HepG2 (cell line): Measurements from ENCODE around the gene ZNF74. TPM values are rescaled to one million over a fixed set of nuclear protein-coding genes. Genes with fewer than 3 reads are reported as not detected.

Experiments
- ATAC-seq: fragments of 200-7000 bp; cut with Tn5 transposase; 3 replicates; pipeline ENCODE4 v1.9.1; 2020; ENCODE audit warnings: mild to moderate bottlenecking, moderate library complexity
- BruUV-seq: library from RNA; stranded (reverse); fragments of 400-500 nt; replicated peaks from 2 replicates; lab custom pipeline; 2021; lab: Mats Ljungman, UMichigan
- CTCF ChIA-PET: fragments of 300-600 bp; formaldehyde crosslinking; extraction: SDS; loops from one replicate; lab custom pipeline; 2021; ENCODE audit warnings: low total read pairs, inconsistent platforms, low intra/inter-chr PET ratio; lab: Yijun Ruan, JAX
- POLR2A ChIA-PET: fragments of 350-600 bp; sonication (Branson Sonifier 250); formaldehyde crosslinking; loops from one replicate; lab custom pipeline; 2020; ENCODE audit warnings: antibody characterized with exemption, inconsistent platforms; lab: Yijun Ruan, JAX
- DNase-seq: peaks from one replicate; pipeline ENCODE4 v3.0.0-alpha.2; 2015; ENCODE audit warnings: low spot score
- FAIRE-seq: peaks from 3 replicates; lab custom pipeline; 2011; peaks lifted over from hg19 to GRCh38; lab: Jason Lieb, UNC
- H2AFZ ChIP-seq: one replicate; pipeline ENCODE4 v1.6.1; 2011; ENCODE audit warnings: low read length, inconsistent platforms
- H3K27ac ChIP-seq: fragments of 300-600 bp; 3 replicates; pipeline ENCODE4 v1.8.0; 2011; ENCODE audit warnings: mixed run types, mild to moderate bottlenecking, mixed read lengths, low read length, inconsistent platforms; ENCODE audit not compliant: insufficient read depth; ENCODE audit errors: extremely low read length
- H3K27me3 ChIP-seq, 2 experiments: fragments of 200-600 bp in 1 of 2; 2 replicates in 1 of 2; 3 replicates in 1 of 2; pipeline versions ENCODE4 v1.6.0 to v1.8.0; 2011; ENCODE audit warnings: low read length in 2 of 2, mild to moderate bottlenecking in 2 of 2, moderate library complexity in 2 of 2, inconsistent platforms in 1 of 2; ENCODE audit not compliant: insufficient read depth in 2 of 2, control insufficient read depth in 1 of 2
- H3K36me3 ChIP-seq, 2 experiments: fragments of 200-600 bp in 1 of 2; replicated peaks in 1 of 2; 2 replicates in 1 of 2; 3 replicates in 1 of 2; pipeline versions ENCODE4 v1.5.1 to v1.8.0; 2011; ENCODE audit warnings: low read length in 2 of 2, inconsistent platforms in 1 of 2; ENCODE audit not compliant: insufficient read depth in 2 of 2, control insufficient read depth in 1 of 2
- H3K4me1 ChIP-seq: 2 replicates; pipeline ENCODE4 v1.5.1; 2012; ENCODE audit warnings: low read length, inconsistent platforms; ENCODE audit not compliant: insufficient read depth
- H3K4me2 ChIP-seq: 2 replicates; pipeline ENCODE4 v1.6.0; 2011; ENCODE audit warnings: low read depth, low read length, inconsistent platforms
- H3K4me3 ChIP-seq, 3 experiments: fragments of 200-600 bp in 1 of 3; sonication (generic), shearing (Covaris generic) in 1 of 3; replicated peaks in 1 of 3; 2 replicates each; pipeline ENCODE4 v1.5.1; 2011 to 2016; ENCODE audit warnings: low read length in 3 of 3, inconsistent platforms in 2 of 3, low read depth in 2 of 3, mild to moderate bottlenecking in 2 of 3, control low read depth in 1 of 3, mixed read lengths in 1 of 3; ENCODE audit not compliant: insufficient read depth in 1 of 3
- H3K79me2 ChIP-seq: one replicate; pipeline ENCODE4 v1.6.1; 2011; ENCODE audit warnings: low read length, inconsistent platforms; ENCODE audit not compliant: insufficient read depth
- H3K9ac ChIP-seq: 2 replicates; pipeline ENCODE4 v1.6.0; 2011; ENCODE audit warnings: mild to moderate bottlenecking, low read depth, low read length, inconsistent platforms; ENCODE audit not compliant: insufficient read depth
- H3K9me3 ChIP-seq: 2 replicates; pipeline ENCODE4 v1.5.1; 2012; ENCODE audit warnings: mild to moderate bottlenecking, low read length
- H4K20me1 ChIP-seq: 2 replicates; pipeline ENCODE4 v1.6.0; 2011; ENCODE audit warnings: inconsistent platforms, mild to moderate bottlenecking, low read length, moderate library complexity; ENCODE audit not compliant: insufficient read depth
- ATAD3A ChIP-seq: sonication (generic); formaldehyde crosslinking; IDR thresholded peaks from 2 replicates; pipeline ENCODE4 v1.4.0; 2020; ENCODE audit warnings: missing genetic modification reagents
- GABPA ChIP-seq, 2 experiments: IDR thresholded peaks; 2 replicates each; pipeline ENCODE4 v1.6.1; 2011 to 2016; ENCODE audit warnings: low read depth in 2 of 2, low read length in 1 of 2, missing biosample characterization in 1 of 2, missing genetic modification characterization in 1 of 2
- WGBS: methylation state at CpG from one replicate; pipeline ENCODE4 v1.1.6; 2017; ENCODE audit warnings: low lambda C conversion rate; 5-methylcytosine and 5-hydroxymethylcytosine counted together
- in situ Hi-C: cut with HindIII; loops from 2 replicates; pipeline ENCODE4 v1.10.0; 2017; ENCODE audit warnings: low pct_unique_long_range_greater_than_20kb; ENCODE audit not compliant: extremely low pct_ligation_motif_present
- intact Hi-C: fragments of 100-400 bp; cut with micrococcal nuclease; formaldehyde crosslinking; loops from one replicate; pipeline ENCODE4 v1.10.0; 2022; ENCODE audit not compliant: unreplicated experiment
- polyA plus RNA-seq, 8 experiments: library from polyadenylated mRNA; depleted of rRNA in 3 of 8; stranded (reverse) in 7 of 8; unstranded in 1 of 8; fragments of >200 nt; fragmentation: Illumina TruSeq in 4 of 8; extraction: Trizol in 4 of 8; gene quantifications; 2 replicates each; pipeline versions ENCODE4 v1.2.1 to v1.2.3, GENCODE V29; 2011 to 2016; ENCODE audit warnings: low read depth in 4 of 8, missing spikeins in 1 of 8, mixed read lengths in 1 of 8; ENCODE audit not compliant: insufficient read depth in 1 of 8
- total RNA-seq, 5 experiments: library from RNA; depleted of rRNA; stranded (reverse); fragments of >200 nt; fragmentation: Illumina TruSeq; extraction: Trizol; gene quantifications; 2 replicates each; pipeline ENCODE4 v1.2.3, GENCODE V29; 2016; ENCODE audit warnings: low read depth in 1 of 5
- TF ChIP-seq, protein P1 (sequence below): sonication (generic); formaldehyde crosslinking; IDR thresholded peaks from 2 replicates; pipeline ENCODE4 v1.5.1; 2020; ENCODE audit warnings: mild to moderate bottlenecking, missing genetic modification reagents

Gene ZNF74
- total and polyA plus RNA-seq, 2 of the 13 experiments (the other 11 are each of a cell fraction or from before 2014, with no cell fraction given) = 6.3 to 9.1 TPM

DNA sequence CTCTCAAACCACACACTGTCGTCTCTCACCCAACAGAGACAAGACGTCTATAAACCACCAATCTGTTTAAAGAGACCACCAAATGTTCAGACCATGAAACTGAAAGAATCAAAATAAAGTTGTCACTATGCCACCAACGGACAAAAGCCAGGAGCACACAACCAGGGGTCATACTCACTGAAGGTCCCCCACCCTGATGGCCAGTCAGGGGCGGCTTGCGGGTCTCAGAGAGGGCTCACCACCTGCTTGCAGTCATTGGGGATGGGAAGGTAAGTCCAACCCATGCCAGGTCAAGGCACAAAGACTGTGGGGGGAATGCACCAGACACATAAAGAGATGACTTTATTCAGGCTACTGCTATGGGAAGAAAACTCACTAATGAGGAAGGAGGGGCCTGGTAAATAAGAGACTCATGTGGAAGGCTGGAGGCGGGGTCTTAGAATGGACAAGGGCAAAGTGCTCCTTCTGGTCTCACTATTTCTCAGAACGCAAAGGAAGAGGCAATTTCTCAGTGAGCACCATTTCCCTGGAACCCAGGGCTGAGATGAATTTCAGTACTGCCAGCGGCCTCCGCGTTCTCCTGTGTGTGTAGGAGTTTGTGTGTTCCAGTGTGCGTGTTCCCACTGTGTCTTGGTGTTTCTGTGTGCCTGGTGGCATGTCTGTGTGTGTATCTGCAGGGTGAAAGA lies 26.3 kb downstream of the ZNF74 start (continued):
- TF ChIP-seq, protein P1, sequence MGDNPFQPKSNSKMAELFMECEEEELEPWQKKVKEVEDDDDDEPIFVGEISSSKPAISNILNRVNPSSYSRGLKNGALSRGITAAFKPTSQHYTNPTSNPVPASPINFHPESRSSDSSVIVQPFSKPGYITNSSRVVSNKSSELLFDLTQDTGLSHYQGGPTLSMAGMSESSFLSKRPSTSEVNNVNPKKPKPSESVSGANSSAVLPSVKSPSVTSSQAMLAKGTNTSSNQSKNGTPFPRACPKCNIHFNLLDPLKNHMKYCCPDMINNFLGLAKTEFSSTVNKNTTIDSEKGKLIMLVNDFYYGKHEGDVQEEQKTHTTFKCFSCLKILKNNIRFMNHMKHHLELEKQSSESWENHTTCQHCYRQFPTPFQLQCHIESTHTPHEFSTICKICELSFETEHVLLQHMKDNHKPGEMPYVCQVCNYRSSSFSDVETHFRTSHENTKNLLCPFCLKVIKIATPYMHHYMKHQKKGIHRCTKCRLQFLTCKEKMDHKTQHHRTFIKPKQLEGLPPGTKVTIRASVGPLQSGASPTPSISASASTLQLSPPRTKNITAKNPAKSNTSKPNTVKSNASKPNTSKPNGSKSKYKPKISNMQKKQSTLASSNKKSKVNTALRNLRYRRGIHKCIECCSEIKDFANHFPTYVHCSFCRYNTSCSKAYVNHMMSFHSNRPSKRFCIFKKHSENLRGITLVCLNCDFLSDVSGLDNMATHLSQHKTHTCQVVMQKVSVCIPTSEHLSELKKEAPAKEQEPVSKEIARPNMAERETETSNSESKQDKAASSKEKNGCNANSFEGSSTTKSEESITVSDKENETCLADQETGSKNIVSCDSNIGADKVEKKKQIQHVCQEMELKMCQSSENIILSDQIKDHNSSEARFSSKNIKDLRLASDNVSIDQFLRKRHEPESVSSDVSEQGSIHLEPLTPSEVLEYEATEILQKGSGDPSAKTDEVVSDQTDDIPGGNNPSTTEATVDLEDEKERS = no peak

DNA sequence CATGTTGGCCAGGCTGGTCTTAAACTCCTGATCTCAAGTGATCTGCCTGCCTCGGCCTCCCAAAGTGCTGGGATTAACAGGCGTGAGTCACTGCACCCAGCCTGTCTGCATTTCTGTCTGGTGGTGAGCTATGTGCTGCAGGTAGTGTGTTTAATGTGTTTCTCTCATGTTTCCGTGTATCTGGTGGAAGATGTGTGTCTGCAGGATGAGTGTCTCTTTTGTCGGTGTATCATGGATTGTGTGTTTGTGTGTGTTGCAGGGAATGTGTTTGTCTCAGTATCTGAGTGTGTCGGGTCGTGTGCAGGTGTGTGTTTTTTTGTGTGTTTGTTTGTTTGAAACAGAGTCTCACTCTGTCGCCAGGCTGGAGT lies 27.5 kb downstream of the ZNF74 start:
- Histone ChIP-seq H3K9me3 (no peaks in the 10 kb centered on the region), H4K20me1 (no peaks in the 10 kb centered on the region), H3K79me2 (no peaks in the 10 kb centered on the region), H3K4me1 (peaks cover 65% of the 10 kb centered on the region), H3K36me3 (no peaks in the 10 kb centered on the region), H3K9ac (no peak overlapping the region), H3K4me3 (no peak overlapping the region), H3K27me3 (no peaks in the 10 kb centered on the region; a peak in 2 of 5 replicates), H2AFZ (no peak overlapping the region), H3K27ac (no peak overlapping the region), H3K4me2 (no peak overlapping the region)
- intact Hi-C loops = loop anchor here (10.0 kb wide), 1 partner anchor 73 kb away; the partner anchor contains the start of gene KLHL22
- ATAC-seq = no peak
- TF ChIP-seq GABPA (IDR thresholded peaks at IDR 0.05; ENCODE audit: low read depth, low read length) = no peak
- no peak for TF ChIP-seq GABPA (CRISPR knock-in tag; IDR thresholded peaks at IDR 0.05; ENCODE audit: low read depth)
- TF ChIP-seq ATAD3A (CRISPR knock-in tag) = no peak
- in situ Hi-C loops = loop anchor here (5.0 kb wide), 1 partner anchor 36 kb away; no protein-coding TSS in a partner anchor
- POLR2A ChIA-PET = no interaction called here
- CTCF ChIA-PET = interaction anchor here (1.6 kb wide), 1 partner anchor 35 kb away, joined by 5 read pairs; no protein-coding TSS in a partner anchor
- DNase-seq = no peak
- 52% methylated on average over 5 of the region's 7 CpGs for WGBS
- FAIRE-seq = no peak
- no TSS peak for BruUV-seq
